ENCODE results near the gene MRPL47. TPM values are rescaled to one million over a fixed set of nuclear protein-coding genes. Genes with fewer than 3 reads are reported as not detected.
A peak's percentile ranks its signal among the peaks of the same experiment; 100 is the strongest.
"Not testable (repeated sequence)": the region's sequence is repeated elsewhere in the genome, so short reads cannot be mapped to it uniquely, and the experiment has no call there.

The MRPL47 gene
- 55.2 TPM for polyA plus RNA-seq (2013, experiment 1 of 2; ENCODE audit: insufficient read length)
- 56.9 TPM for polyA plus RNA-seq (2013, experiment 2 of 2; ENCODE audit: insufficient read length)

- peak; percentile 96 for DNase-seq
These were observed at the start of gene MRPL47, which contains the start of gene NDUFB5 for GRCh38 chr3:179604321-179605078. TSS of gene MRPL47 (minus strand) at chr3:179604638. CDS start at chr3:179604624, 14 bp downstream. TSS of gene NDUFB5 (plus strand) at chr3:179604794. CDS start at chr3:179604816, 22 bp downstream.

GRCh38 chr3:179653096-179653797 is 48.8 kb upstream of the MRPL47 start:
- peak; percentile 85 for DNase-seq

GRCh38 chr3:179652447-179653095 is 48.1 kb upstream of the MRPL47 start, which contains the start of gene USP13:
TSS of gene USP13 (plus strand) at chr3:179653040. CDS start at chr3:179653226, 186 bp downstream.
- DNase-seq: peak; percentile 86

- no peak for DNase-seq
These were observed 47.4 kb upstream of the MRPL47 start for GRCh38 chr3:179651687-179652446.

GRCh38 chr3:179646177-179646576 is 41.7 kb upstream of the MRPL47 start:
- DNase-seq: no peak

- DNase-seq: not testable (repeated sequence)
These were observed 39.4 kb upstream of the MRPL47 start for GRCh38 chr3:179643837-179644236.

GRCh38 chr3:179642871-179643270 is 38.4 kb upstream of the MRPL47 start:
- DNase-seq: no peak

GRCh38 chr3:179640469-179640868 is 36.0 kb upstream of the MRPL47 start:
- no peak for DNase-seq

GRCh38 chr3:179630753-179631451 is 26.5 kb upstream of the MRPL47 start:
- no peak for DNase-seq

- DNase-seq: peak; percentile 66
These were observed 20.0 kb upstream of the MRPL47 start for GRCh38 chr3:179624451-179624850.

GRCh38 chr3:179622023-179622422 is 17.6 kb upstream of the MRPL47 start:
- DNase-seq: no peak

GRCh38 chr3:179615458-179616173 is 11.2 kb upstream of the MRPL47 start:
- no peak for DNase-seq

- peak; percentile 59 for DNase-seq
These were observed 9.4 kb upstream of the MRPL47 start for GRCh38 chr3:179613807-179614206.

- DNase-seq: no peak
These were observed 5.6 kb upstream of the MRPL47 start for GRCh38 chr3:179610066-179610465.

- DNase-seq: no peak
These were observed 4.7 kb upstream of the MRPL47 start for GRCh38 chr3:179608931-179609720.

GRCh38 chr3:179606534-179607085 is 2.2 kb upstream of the MRPL47 start:
- no peak for DNase-seq

- DNase-seq: no peak
These were observed 607 bp downstream of the MRPL47 start for GRCh38 chr3:179603831-179604230.

GRCh38 chr3:179603321-179603720 is 1.1 kb downstream of the MRPL47 start:
- no peak for DNase-seq

- DNase-seq: no peak
These were observed 4.9 kb downstream of the MRPL47 start for GRCh38 chr3:179599531-179599930.

GRCh38 chr3:179591313-179591712 is 13.1 kb downstream of the MRPL47 start:
- no peak for DNase-seq

Measured in fibroblast of skin of scalp (primary cell).